HCT116 (cell line): ENCODE measurements around the gene EGFL6. TPM values are rescaled to one million over a fixed set of nuclear protein-coding genes. Genes with fewer than 3 reads are reported as not detected.

Source experiments
- ATAC-seq: fragments of 200-7000 bp; cut with Tn5 transposase; 2 replicates; pipeline ENCODE4 v1.9.1; 2020; ENCODE audit warnings: mild to moderate bottlenecking, moderate library complexity
- BruUV-seq: library from RNA; stranded (reverse); fragments of 400-500 nt; replicated peaks from 2 replicates; lab custom pipeline; 2021; lab: Mats Ljungman, UMichigan
- CTCF ChIA-PET: fragments of 300-600 bp; sonication (Branson Sonifier 250); formaldehyde crosslinking; loops from one replicate; lab custom pipeline; 2021; ENCODE audit warnings: antibody characterized with exemption; lab: Charles Lee
- POLR2A ChIA-PET: fragments of 300-600, 350-600 bp; sonication (Branson Sonifier 250); formaldehyde crosslinking; loops from one replicate; lab custom pipeline; 2021; ENCODE audit warnings: antibody characterized with exemption; lab: Charles Lee
- RAD21 ChIA-PET, 2 experiments: fragments of 300-600 bp; sonication (Branson Sonifier 250); formaldehyde crosslinking; loops; one replicate each; lab custom pipeline; 2023; ENCODE audit warnings: low total read pairs in 2 of 2; ENCODE audit not compliant: uncharacterized antibody in 2 of 2, unreplicated experiment in 2 of 2, low non-redundant PET in 1 of 2; lab: Charles Lee
- DNase-seq: peaks from one replicate; pipeline ENCODE4 v3.0.0-alpha.2; 2010; ENCODE audit warnings: low read depth, low spot score
- H2AFZ ChIP-seq: fragments of 200-600 bp; shearing (Covaris generic), sonication (generic); 2 replicates; pipeline ENCODE4 v1.6.1; 2017; ENCODE audit warnings: low read depth, mixed run types, mixed read lengths, antibody characterized with exemption, low read length; ENCODE audit not compliant: poor library complexity, severe bottlenecking
- H3K27ac ChIP-seq: 2 replicates; pipeline ENCODE4 v1.5.1; 2012; ENCODE audit warnings: low read depth, low read length
- H3K27me3 ChIP-seq: fragments of 200-600 bp; sonication (generic); 2 replicates; pipeline ENCODE4 v1.6.1; 2016; ENCODE audit warnings: mixed run types, low read length, mixed read lengths; ENCODE audit not compliant: insufficient read depth
- H3K36me3 ChIP-seq, 2 experiments: fragments of 200-500 bp in 1 of 2; fragments of 200-600 bp in 1 of 2; sonication (Bioruptor generic) in 1 of 2; sonication (generic) in 1 of 2; 2 replicates each; pipeline versions ENCODE4 v1.5.1 to v1.6.1; 2014 to 2016; ENCODE audit warnings: low read length in 2 of 2, inconsistent platforms in 1 of 2, mixed read lengths in 1 of 2, mixed run types in 1 of 2; ENCODE audit not compliant: insufficient read depth in 2 of 2, control insufficient read depth in 1 of 2
- H3K4me1 ChIP-seq, 2 experiments: fragments of 200-600 bp in 1 of 2; sonication (generic) in 1 of 2; 2 replicates each; pipeline versions ENCODE4 v1.5.1 to v1.6.1; 2012 to 2017; ENCODE audit warnings: low read length in 2 of 2, inconsistent platforms in 1 of 2, mild to moderate bottlenecking in 1 of 2, mixed read lengths in 1 of 2, mixed run types in 1 of 2, moderate library complexity in 1 of 2; ENCODE audit not compliant: insufficient read depth in 2 of 2, control insufficient read depth in 1 of 2
- H3K4me2 ChIP-seq: fragments of 200-600 bp; sonication (generic); 2 replicates; pipeline ENCODE4 v1.6.1; 2017; ENCODE audit warnings: mixed run types, low read length, mixed read lengths
- H3K4me3 ChIP-seq, 2 experiments: fragments of 200-600 bp in 1 of 2; sonication (generic) in 1 of 2; replicated peaks in 1 of 2; 2 replicates each; pipeline ENCODE4 v1.5.1; 2011 to 2016; ENCODE audit warnings: low read length in 2 of 2, control low read depth in 1 of 2, low read depth in 1 of 2, mild to moderate bottlenecking in 1 of 2, mixed read lengths in 1 of 2, mixed run types in 1 of 2
- H3K79me2 ChIP-seq: fragments of 200-600 bp; sonication (generic); 2 replicates; pipeline ENCODE4 v1.6.1; 2017; ENCODE audit warnings: mild to moderate bottlenecking, mixed run types, low read length, moderate library complexity, mixed read lengths; ENCODE audit not compliant: insufficient read depth
- H3K9ac ChIP-seq: fragments of 200-600 bp; sonication (generic); 2 replicates; pipeline ENCODE4 v1.6.1; 2016; ENCODE audit warnings: low read length, mixed read lengths
- H3K9me2 ChIP-seq: fragments of 200-600 bp; sonication (generic), shearing (Covaris generic); 2 replicates; pipeline ENCODE4 v1.6.1; 2017; ENCODE audit warnings: mixed run types, mild to moderate bottlenecking, moderate library complexity; ENCODE audit not compliant: insufficient read depth
- H3K9me3 ChIP-seq, 2 experiments: fragments of 200-500 bp in 1 of 2; fragments of 200-600 bp in 1 of 2; sonication (Bioruptor generic) in 1 of 2; sonication (generic) in 1 of 2; 2 replicates each; pipeline ENCODE4 v1.6.1; 2014 to 2017; ENCODE audit warnings: low read length in 2 of 2, mixed read lengths in 2 of 2, inconsistent platforms in 1 of 2, low read depth in 1 of 2, mild to moderate bottlenecking in 1 of 2, mixed run types in 1 of 2, moderate library complexity in 1 of 2; ENCODE audit not compliant: control insufficient read depth in 1 of 2, insufficient read depth in 1 of 2
- H4K20me1 ChIP-seq: fragments of 200-600 bp; sonication (generic), shearing (Covaris generic); 2 replicates; pipeline ENCODE4 v1.6.1; 2017; ENCODE audit warnings: mixed run types, mild to moderate bottlenecking, moderate library complexity; ENCODE audit not compliant: insufficient read depth
- EZH2 ChIP-seq: fragments of 200-600 bp; sonication (generic); IDR thresholded peaks from 2 replicates; pipeline ENCODE4 v1.6.1; 2017; ENCODE audit warnings: antibody characterized with exemption, mixed run types
- MAX ChIP-seq: IDR thresholded peaks from 2 replicates; pipeline ENCODE4 v1.6.1; 2012
- POLR2A ChIP-seq: IDR thresholded peaks from 2 replicates; pipeline ENCODE4 v1.7.0; 2011; ENCODE audit warnings: borderline replicate concordance; ENCODE audit not compliant: insufficient read depth, insufficient read length; ENCODE audit errors: extremely low read depth
- REST ChIP-seq: IDR thresholded peaks from 2 replicates; pipeline ENCODE4 v1.6.1; 2012; ENCODE audit warnings: low read depth
- SIN3A ChIP-seq: IDR thresholded peaks from 2 replicates; pipeline ENCODE4 v1.6.1; 2012; ENCODE audit warnings: low read depth
- SP1 ChIP-seq: IDR thresholded peaks from 2 replicates; pipeline ENCODE4 v1.6.1; 2012; ENCODE audit warnings: low read depth
- intact Hi-C: fragments of 100-400 bp; cut with micrococcal nuclease; formaldehyde crosslinking; loops from 2 replicates; pipeline ENCODE4 v1.10.0; 2022
- total RNA-seq: library from RNA; stranded (reverse); gene quantifications from one replicate; pipeline ENCODE4 v1.2.1, GENCODE V29; 2021; ENCODE audit not compliant: unreplicated experiment

Gene EGFL6
- total RNA-seq, 1 experiment from 2014 or later, result not detected

GRCh38 chrX:13661735-13662288 is 92.4 kb downstream of the EGFL6 start:
- no peak overlapping the region for H3K4me3 ChIP-seq
- H3K9me2 ChIP-seq, result no peaks in the 10 kb centered on the region
- peaks cover 0 to 2% of the 10 kb centered on the region in 2 experiments; a peak in 1 of 4 replicates for H3K4me1 ChIP-seq
- H4K20me1 ChIP-seq, result no peaks in the 10 kb centered on the region
- ChIA-PET CTCF (no interaction called here), RAD21 (no interaction called here)
- BruUV-seq, result no TSS peak
- DNase-seq, result no peak
- no peak overlapping the region for H3K9ac ChIP-seq
- no peaks in the 10 kb centered on the region for H3K79me2 ChIP-seq
- H3K36me3 ChIP-seq, result no peaks in the 10 kb centered on the region
- intact Hi-C loops, result no loop called here
- no peaks in the 10 kb centered on the region for H3K9me3 ChIP-seq
- ATAC-seq, result no peak
- no peak overlapping the region for H3K27ac ChIP-seq
- H2AFZ ChIP-seq, result no peak overlapping the region
- no peak overlapping the region for H3K4me2 ChIP-seq
- TF ChIP-seq SIN3A (no peak), SP1 (no peak), REST (no peak), EZH2 (no peak), POLR2A (no peak), MAX (no peak)
- TF ChIP-seq, all 23 proteins: peak for 0
- POLR2A ChIA-PET, result no interaction called here
- no peaks in the 10 kb centered on the region for H3K27me3 ChIP-seq
